HCT116 (cell line): ENCODE measurements around the gene PPP1R14B.
A peak's percentile ranks its signal among the peaks of the same experiment; 100 is the strongest.

Source experiments
- EZH2 ChIP-seq: fragments of 200-600 bp; sonication (generic); IDR thresholded peaks from 2 replicates; pipeline ENCODE4 v1.6.1; 2017; ENCODE audit warnings: antibody characterized with exemption, mixed run types
- POLR2AphosphoS5 ChIP-seq: IDR thresholded peaks from 2 replicates; pipeline ENCODE4 v1.6.1; 2011; ENCODE audit warnings: mild to moderate bottlenecking, low read depth, low read length, moderate library complexity
- ZNF274 ChIP-seq: fragments of 200-500 bp; sonication (Bioruptor generic); IDR thresholded peaks from 2 replicates; pipeline ENCODE4 v1.6.1; 2014; ENCODE audit warnings: mild to moderate bottlenecking, low read depth, low read length, inconsistent platforms
- TF ChIP-seq, protein P1 (sequence below), 3 experiments: fragments of 200-600 bp in 1 of 3; sonication (generic) in 1 of 3; IDR thresholded peaks in 2 of 3; conservative IDR thresholded peaks in 1 of 3; 2 replicates each; pipeline ENCODE4 v1.5.1; 2012 to 2017; ENCODE audit warnings: low read depth in 2 of 3, low read length in 2 of 3, antibody characterized with exemption in 1 of 3, borderline replicate concordance in 1 of 3, control low read depth in 1 of 3, mild to moderate bottlenecking in 1 of 3, mixed read lengths in 1 of 3, mixed run types in 1 of 3, moderate library complexity in 1 of 3; ENCODE audit not compliant: insufficient read depth in 1 of 3

DNA sequence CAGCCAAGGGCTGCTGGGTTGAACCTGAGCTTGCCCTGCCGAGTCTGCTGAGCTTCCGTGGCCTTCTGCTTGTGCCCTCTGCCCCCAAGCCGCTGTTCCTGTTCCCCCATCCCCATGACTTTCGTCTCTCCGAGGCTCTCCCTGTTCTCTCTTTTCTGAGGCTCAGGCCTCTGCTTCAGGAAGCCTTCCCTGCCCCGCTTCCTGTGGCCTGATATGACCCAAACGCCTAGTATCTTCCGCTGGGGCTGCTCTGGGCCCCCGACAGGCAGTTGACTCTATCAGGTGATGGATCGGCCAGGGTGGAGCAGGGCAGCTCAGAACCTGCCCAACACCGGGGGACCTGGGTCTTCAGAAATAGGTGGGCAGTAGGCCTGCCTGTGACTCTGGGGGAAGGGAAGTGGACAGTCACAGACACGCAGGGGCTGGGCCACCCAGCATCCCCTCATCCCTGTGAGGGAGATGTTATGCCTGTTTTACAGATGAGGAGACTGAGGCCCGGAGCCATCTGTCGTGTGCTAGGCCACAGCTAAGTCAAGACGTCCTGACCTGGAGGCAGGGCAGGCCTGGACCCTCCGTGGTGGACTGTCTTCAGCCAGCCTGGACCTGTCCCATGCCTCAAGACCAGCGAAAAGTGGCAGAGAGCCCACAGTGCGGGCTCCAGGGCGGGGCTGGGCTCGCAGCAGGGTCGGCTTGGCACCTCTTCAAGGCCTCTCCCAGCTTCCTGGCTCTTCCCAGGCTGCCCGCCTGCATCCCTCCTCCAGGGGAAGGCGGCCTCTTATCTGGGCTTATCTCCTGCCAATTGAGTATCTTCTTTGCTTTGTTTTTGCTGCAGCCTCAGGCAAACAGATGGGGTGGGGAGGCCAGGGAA lies 21.5 kb upstream of the PPP1R14B start:
- TF ChIP-seq EZH2, result no peak
- TF ChIP-seq, protein P1, sequence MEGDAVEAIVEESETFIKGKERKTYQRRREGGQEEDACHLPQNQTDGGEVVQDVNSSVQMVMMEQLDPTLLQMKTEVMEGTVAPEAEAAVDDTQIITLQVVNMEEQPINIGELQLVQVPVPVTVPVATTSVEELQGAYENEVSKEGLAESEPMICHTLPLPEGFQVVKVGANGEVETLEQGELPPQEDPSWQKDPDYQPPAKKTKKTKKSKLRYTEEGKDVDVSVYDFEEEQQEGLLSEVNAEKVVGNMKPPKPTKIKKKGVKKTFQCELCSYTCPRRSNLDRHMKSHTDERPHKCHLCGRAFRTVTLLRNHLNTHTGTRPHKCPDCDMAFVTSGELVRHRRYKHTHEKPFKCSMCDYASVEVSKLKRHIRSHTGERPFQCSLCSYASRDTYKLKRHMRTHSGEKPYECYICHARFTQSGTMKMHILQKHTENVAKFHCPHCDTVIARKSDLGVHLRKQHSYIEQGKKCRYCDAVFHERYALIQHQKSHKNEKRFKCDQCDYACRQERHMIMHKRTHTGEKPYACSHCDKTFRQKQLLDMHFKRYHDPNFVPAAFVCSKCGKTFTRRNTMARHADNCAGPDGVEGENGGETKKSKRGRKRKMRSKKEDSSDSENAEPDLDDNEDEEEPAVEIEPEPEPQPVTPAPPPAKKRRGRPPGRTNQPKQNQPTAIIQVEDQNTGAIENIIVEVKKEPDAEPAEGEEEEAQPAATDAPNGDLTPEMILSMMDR (IDR thresholded peaks at IDR 0.05 in 2 of 3, conservative IDR thresholded peaks at IDR 0.05 in 1 of 3; ENCODE audit: borderline replicate concordance in 1 of 3, insufficient read depth in 1 of 3, low read depth in 2 of 3, low read length in 2 of 3), result no peak
- no peak for TF ChIP-seq ZNF274
- TF ChIP-seq POLR2AphosphoS5, result 0 out of 2 replicates have a peak, but pooled peaks have one; percentile 10
